RWPE1 (cell line): ENCODE data around the gene SND1.

Experiments used
- CTCF ChIA-PET: fragments of 350-600 bp; sonication (Branson Sonifier 250); formaldehyde crosslinking; extraction: SDS; loops from one replicate; lab custom pipeline; 2021; lab: Yijun Ruan, JAX
- POLR2A ChIA-PET: fragments of 400-600 bp; formaldehyde crosslinking; extraction: SDS; loops from one replicate; lab custom pipeline; 2020; ENCODE audit warnings: antibody characterized with exemption; ENCODE audit not compliant: low non-redundant PET; lab: Yijun Ruan, JAX
- DNase-seq: peaks from one replicate; pipeline ENCODE4 v3.0.0; 2012; ENCODE audit warnings: low spot score
- H3K27ac ChIP-seq: fragments of 450-650 bp; 2 replicates; pipeline ENCODE4 v1.5.1; 2017
- CTCF ChIP-seq: fragments of 450-650 bp; conservative IDR thresholded peaks from 2 replicates; pipeline ENCODE4 v1.5.1; 2017; ENCODE audit warnings: low read depth, mild to moderate bottlenecking

SND1 gene

GRCh38 chr7:128113839-128114238, 461.8 kb downstream of the SND1 start:
- ChIA-PET POLR2A (no interaction called here), CTCF (interaction anchor here (0.5 kb wide), 1 partner anchor 34 kb away, joined by 3 read pairs; no protein-coding TSS in a partner anchor)
- no peak for DNase-seq
- no peak for TF ChIP-seq CTCF
- no peak overlapping the region for H3K27ac ChIP-seq

- TF ChIP-seq CTCF: no peak
- ChIA-PET POLR2A (no interaction called here), CTCF (no interaction called here)
- no peak overlapping the region for H3K27ac ChIP-seq
- DNase-seq: no peak
Measured at GRCh38 chr7:128114806-128115205, 462.8 kb downstream of the SND1 start.

GRCh38 chr7:128115336-128115820, 463.4 kb downstream of the SND1 start:
- ChIA-PET POLR2A (no interaction called here), CTCF (no interaction called here)
- no peak overlapping the region for H3K27ac ChIP-seq
- TF ChIP-seq CTCF: no peak
- peak; percentile 34 for DNase-seq

GRCh38 chr7:128115821-128116723, 464.1 kb downstream of the SND1 start:
- H3K27ac ChIP-seq: no peak overlapping the region
- DNase-seq: no peak
- no peak for TF ChIP-seq CTCF
- ChIA-PET CTCF (no interaction called here), POLR2A (no interaction called here)

- no peak for TF ChIP-seq CTCF
- ChIA-PET CTCF (no interaction called here), POLR2A (no interaction called here)
- DNase-seq: no peak
- no peak overlapping the region for H3K27ac ChIP-seq
Measured at GRCh38 chr7:128116740-128117139, 464.7 kb downstream of the SND1 start.

GRCh38 chr7:128117691-128118090, 465.7 kb downstream of the SND1 start:
- CTCF ChIA-PET: no interaction called here

More at GRCh38 chr7:128117691-128118090, 465.7 kb downstream of the SND1 start:
- DNase-seq: no peak
- TF ChIP-seq CTCF: no peak
- POLR2A ChIA-PET: no interaction called here
- no peak overlapping the region for H3K27ac ChIP-seq
